B cell (primary cell): Measurements from ENCODE around the gene FBXW5.

ENCODE experiments used
- CTCF ChIP-seq: fragments of 200-600 bp; IDR thresholded peaks from one replicate; pipeline ENCODE4 v1.8.0; 2022; ENCODE audit warnings: antibody characterized with exemption, mild to moderate bottlenecking
- EZH2 ChIP-seq: IDR thresholded peaks from 2 replicates; pipeline ENCODE4 v1.6.1; 2012; ENCODE audit warnings: borderline replicate concordance, low read depth, mild to moderate bottlenecking, moderate library complexity, low read length; ENCODE audit not compliant: insufficient read depth, poor library complexity, severe bottlenecking

- TF ChIP-seq EZH2 = no peak
- TF ChIP-seq CTCF = no peak
Measured at GRCh38 chr9:136968333-136969127, 24.0 kb upstream of the FBXW5 start.
